Stimulated activated CD4-positive, alpha-beta T cell treated with anti-CD3 and anti-CD28 coated beads, Interleukin-4, amount 100 ng/mL, for 4 hours (primary cell): ENCODE results near the gene TBC1D28.
"Not testable (repeated sequence)": the region's sequence is repeated elsewhere in the genome, so short reads cannot be mapped to it uniquely, and the experiment has no call there.

Experiments
- DNase-seq, 2 experiments: peaks; one replicate each; pipeline ENCODE4 v3.0.0-alpha.2; 2020

Gene TBC1D28

GRCh38 chr17:18613016-18613415 is 31.2 kb downstream of the TBC1D28 start:
- DNase-seq, result not testable (repeated sequence)

- not testable (repeated sequence) for DNase-seq
These were observed 51.1 kb downstream of the TBC1D28 start for GRCh38 chr17:18593138-18593537.
